ENCODE measurements around the gene PTPN1. TPM values are rescaled to one million over a fixed set of nuclear protein-coding genes. Genes with fewer than 3 reads are reported as not detected.
"Not testable (repeated sequence)": the region's sequence is repeated elsewhere in the genome, so short reads cannot be mapped to it uniquely, and the experiment has no call there.

The PTPN1 gene
- total RNA-seq, 2 experiments from 2014 or later: 82.3 to 82.8 TPM

DNA sequence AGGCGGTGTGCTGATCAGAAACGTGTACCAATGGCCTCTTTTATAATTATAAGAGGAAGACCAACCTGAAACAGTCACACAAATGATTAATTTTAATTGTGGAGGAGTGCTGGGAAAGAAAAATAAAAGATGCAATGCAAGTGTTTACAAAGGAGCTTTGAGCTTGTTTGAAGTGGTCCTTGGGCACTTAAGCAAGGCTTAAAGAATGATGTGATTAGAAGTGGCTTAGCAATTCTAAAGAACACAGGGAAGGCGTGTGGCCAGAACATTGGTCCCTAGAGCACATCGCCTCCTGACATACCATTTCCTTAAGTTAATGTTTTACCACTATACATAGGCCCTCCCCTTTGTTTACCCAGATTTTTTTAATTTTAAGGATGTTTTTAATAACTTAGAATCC is 26.1 kb downstream of the PTPN1 start:
- ChIA-PET POLR2A (interaction anchor here (1.1 kb wide), 1 partner anchor 13 kb away, joined by 3 read pairs; no protein-coding TSS in a partner anchor), CTCF (no interaction called here)
- H3K9me3 Mint-ChIP-seq: no peaks in the 10 kb centered on the region
- no peaks in the 10 kb centered on the region for H3K27me3 ChIP-seq (ENCODE audit: control insufficient read depth in 1 of 2, insufficient read depth in 2 of 2, low read length in 2 of 2)
- no peak overlapping the region for H3K4me3 ChIP-seq (ENCODE audit: low read length)
- no peak overlapping the region for H3K27ac ChIP-seq (ENCODE audit: low read depth in 1 of 2, low read length in 2 of 2)
- no peaks in the 10 kb centered on the region for H3K27me3 Mint-ChIP-seq
- H3K9me3 ChIP-seq (ENCODE audit: control insufficient read depth in 1 of 2, insufficient read depth in 1 of 2, low read length in 2 of 2): no peaks in the 10 kb centered on the region
- H3K36me3 Mint-ChIP-seq (ENCODE audit: low read depth): peaks cover 55% of the 10 kb centered on the region
- H3K36me3 ChIP-seq (ENCODE audit: insufficient read depth, low read length): peaks cover 21% of the 10 kb centered on the region
- H3K4me3 Mint-ChIP-seq: no peak overlapping the region
- peaks cover 80% of the 10 kb centered on the region for H3K4me1 Mint-ChIP-seq (ENCODE audit: low read depth)
- TF ChIP-seq CTCF (IDR thresholded peaks at IDR 0.05): no peak
- peak overlapping the region; percentile 20 for H3K27ac Mint-ChIP-seq
- H3K4me1 ChIP-seq (ENCODE audit: insufficient read depth, low read length): peaks cover 46% of the 10 kb centered on the region
- DNase-seq: no peak
- ATAC-seq (ENCODE audit: poor library complexity): no peak
- intact Hi-C loops (cut with DNase I, micrococcal nuclease): no loop called here

DNA sequence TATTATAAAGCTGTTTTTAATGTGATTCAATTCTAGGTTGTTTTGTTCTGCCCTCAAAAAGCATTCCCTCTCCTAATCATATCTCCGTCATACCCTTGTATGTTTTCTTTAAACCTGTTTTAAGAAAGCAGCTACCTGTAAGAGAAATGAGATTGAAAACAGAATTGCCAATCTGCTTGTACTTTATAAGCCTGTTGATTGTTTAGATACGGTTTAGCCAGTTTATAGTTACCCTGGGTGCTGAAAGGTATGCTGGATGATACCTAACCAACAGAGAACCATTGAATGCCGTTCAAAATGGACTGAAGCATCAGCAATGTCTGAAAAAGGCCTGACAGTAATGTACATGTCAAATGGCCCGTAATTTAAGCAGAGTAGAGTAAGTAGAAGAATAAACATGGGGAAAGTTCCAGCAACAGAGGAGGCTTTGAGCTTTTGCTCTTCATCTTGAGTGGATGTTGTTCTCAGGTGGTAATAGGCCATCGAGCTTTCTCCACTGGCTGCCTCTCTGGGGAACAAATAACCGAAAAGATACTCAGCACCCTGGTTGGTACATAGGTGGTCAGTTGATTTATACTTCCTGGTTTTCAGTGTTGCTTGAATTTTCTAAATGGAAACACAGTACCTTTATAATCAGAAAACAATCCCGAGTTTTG is 27.5 kb downstream of the PTPN1 start:
- Histone ChIP-seq H3K27me3 (ENCODE audit: control insufficient read depth in 1 of 2, insufficient read depth in 2 of 2, low read length in 2 of 2) (no peaks in the 10 kb centered on the region), H3K27ac (ENCODE audit: low read depth in 1 of 2, low read length in 2 of 2) (no peak overlapping the region), H3K36me3 (ENCODE audit: insufficient read depth, low read length) (peaks cover 21% of the 10 kb centered on the region), H3K4me1 (ENCODE audit: insufficient read depth, low read length) (peaks cover 42% of the 10 kb centered on the region), H3K9me3 (ENCODE audit: control insufficient read depth in 1 of 2, insufficient read depth in 1 of 2, low read length in 2 of 2) (no peaks in the 10 kb centered on the region), H3K4me3 (ENCODE audit: low read length) (no peak overlapping the region)
- H3K4me1 Mint-ChIP-seq (ENCODE audit: low read depth): peaks cover 81% of the 10 kb centered on the region
- H3K9me3 Mint-ChIP-seq: no peaks in the 10 kb centered on the region
- peaks cover 68% of the 10 kb centered on the region for H3K36me3 Mint-ChIP-seq (ENCODE audit: low read depth)
- H3K27ac Mint-ChIP-seq: no peak overlapping the region
- POLR2A ChIA-PET: interaction anchor here (0.6 to 1.9 kb wide), 3 partner anchors 16 to 54 kb away, joined by 3 to 6 read pairs (median 5); no protein-coding TSS in a partner anchor
- no peaks in the 10 kb centered on the region for H3K27me3 Mint-ChIP-seq
- CTCF ChIA-PET: interaction anchor here (1.1 to 2.2 kb wide), 6 partner anchors 9 to 257 kb away, joined by 3 to 6 read pairs (median 4); no protein-coding TSS in a partner anchor
- intact Hi-C loops (cut with DNase I, micrococcal nuclease): no loop called here
- H3K4me3 Mint-ChIP-seq: no peak overlapping the region
- no peak for DNase-seq
- no peak for ATAC-seq (ENCODE audit: poor library complexity)
- TF ChIP-seq CTCF (IDR thresholded peaks at IDR 0.05): no peak

DNA sequence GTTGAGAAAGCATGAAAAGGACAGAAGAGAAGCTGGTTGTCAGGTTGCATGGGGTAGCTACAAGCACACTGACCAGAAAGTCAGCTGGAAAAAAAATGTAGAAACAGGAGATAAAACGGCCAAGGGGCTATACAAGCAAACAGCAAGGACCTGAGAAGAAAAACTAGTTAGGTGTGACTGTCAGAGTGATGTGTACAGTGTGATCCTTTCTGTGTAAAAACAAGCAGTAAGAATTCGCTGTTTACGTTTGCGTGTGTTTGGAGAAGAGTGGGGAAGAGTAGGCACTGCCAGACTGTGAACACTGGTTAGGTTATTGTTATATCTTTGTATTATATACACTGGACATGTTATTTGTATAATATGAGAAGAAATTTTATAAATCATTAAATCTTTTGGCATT is 28.1 kb downstream of the PTPN1 start:
- H3K27ac ChIP-seq (ENCODE audit: low read depth in 1 of 2, low read length in 2 of 2): no peak overlapping the region
- CTCF ChIA-PET: interaction anchor here (0.7 to 2.2 kb wide), 6 partner anchors 9 to 256 kb away, joined by 3 to 6 read pairs (median 4); no protein-coding TSS in a partner anchor
- H3K4me1 Mint-ChIP-seq (ENCODE audit: low read depth): peaks cover 81% of the 10 kb centered on the region

GRCh38 chr20:50539798-50540197 is 29.6 kb downstream of the PTPN1 start:
- H3K27ac Mint-ChIP-seq; H3K9me3 Mint-ChIP-seq; DNase-seq; H3K4me3 Mint-ChIP-seq; H3K4me3 ChIP-seq (ENCODE audit: low read length); H3K27ac ChIP-seq (ENCODE audit: low read depth in 1 of 2, low read length in 2 of 2); H3K9me3 ChIP-seq (ENCODE audit: control insufficient read depth in 1 of 2, insufficient read depth in 1 of 2, low read length in 2 of 2); ATAC-seq (ENCODE audit: poor library complexity); POLR2A ChIA-PET; H3K27me3 Mint-ChIP-seq; H3K27me3 ChIP-seq (ENCODE audit: control insufficient read depth in 1 of 2, insufficient read depth in 2 of 2, low read length in 2 of 2); intact Hi-C loops (cut with DNase I, micrococcal nuclease): not testable (repeated sequence)
- Histone ChIP-seq H3K4me1 (ENCODE audit: insufficient read depth, low read length) (peaks cover 36% of the 10 kb centered on the region), H3K36me3 (ENCODE audit: insufficient read depth, low read length) (peaks cover 14% of the 10 kb centered on the region)
- H3K4me1 Mint-ChIP-seq (ENCODE audit: low read depth): peaks cover 75% of the 10 kb centered on the region
- CTCF ChIA-PET: interaction anchor here (1.7 kb wide), 1 partner anchor 11 kb away, joined by 4 read pairs; no protein-coding TSS in a partner anchor
- H3K36me3 Mint-ChIP-seq (ENCODE audit: low read depth): peaks cover 62% of the 10 kb centered on the region

More for the DNA sequence above, 28.1 kb downstream of the PTPN1 start:
- Histone ChIP-seq H3K9me3 (ENCODE audit: control insufficient read depth in 1 of 2, insufficient read depth in 1 of 2, low read length in 2 of 2) (no peaks in the 10 kb centered on the region), H3K4me3 (ENCODE audit: low read length) (no peak overlapping the region), H3K4me1 (ENCODE audit: insufficient read depth, low read length) (peaks cover 40% of the 10 kb centered on the region), H3K36me3 (ENCODE audit: insufficient read depth, low read length) (peaks cover 21% of the 10 kb centered on the region), H3K27me3 (ENCODE audit: control insufficient read depth in 1 of 2, insufficient read depth in 2 of 2, low read length in 2 of 2) (no peaks in the 10 kb centered on the region)
- no peak for TF ChIP-seq CTCF (IDR thresholded peaks at IDR 0.05)
- no peak overlapping the region for H3K4me3 Mint-ChIP-seq
- no peak overlapping the region for H3K27ac Mint-ChIP-seq
- no peaks in the 10 kb centered on the region for H3K9me3 Mint-ChIP-seq
- ATAC-seq (ENCODE audit: poor library complexity) (no peak), DNase-seq (no peak)
- H3K27me3 Mint-ChIP-seq: no peaks in the 10 kb centered on the region
- POLR2A ChIA-PET: interaction anchor here (0.6 to 1.9 kb wide), 3 partner anchors 16 to 55 kb away, joined by 3 to 6 read pairs (median 5); no protein-coding TSS in a partner anchor
- peaks cover 68% of the 10 kb centered on the region for H3K36me3 Mint-ChIP-seq (ENCODE audit: low read depth)
- intact Hi-C loops (cut with DNase I, micrococcal nuclease): no loop called here

Data from CD4-positive, alpha-beta T cell (primary cell).